ENCODE results near the gene MYOM1. TPM values are rescaled to one million over a fixed set of nuclear protein-coding genes. Genes with fewer than 3 reads are reported as not detected.

MYOM1 gene
- total RNA-seq, 1 donor from 2014 or later, result 4.9 TPM

DNA sequence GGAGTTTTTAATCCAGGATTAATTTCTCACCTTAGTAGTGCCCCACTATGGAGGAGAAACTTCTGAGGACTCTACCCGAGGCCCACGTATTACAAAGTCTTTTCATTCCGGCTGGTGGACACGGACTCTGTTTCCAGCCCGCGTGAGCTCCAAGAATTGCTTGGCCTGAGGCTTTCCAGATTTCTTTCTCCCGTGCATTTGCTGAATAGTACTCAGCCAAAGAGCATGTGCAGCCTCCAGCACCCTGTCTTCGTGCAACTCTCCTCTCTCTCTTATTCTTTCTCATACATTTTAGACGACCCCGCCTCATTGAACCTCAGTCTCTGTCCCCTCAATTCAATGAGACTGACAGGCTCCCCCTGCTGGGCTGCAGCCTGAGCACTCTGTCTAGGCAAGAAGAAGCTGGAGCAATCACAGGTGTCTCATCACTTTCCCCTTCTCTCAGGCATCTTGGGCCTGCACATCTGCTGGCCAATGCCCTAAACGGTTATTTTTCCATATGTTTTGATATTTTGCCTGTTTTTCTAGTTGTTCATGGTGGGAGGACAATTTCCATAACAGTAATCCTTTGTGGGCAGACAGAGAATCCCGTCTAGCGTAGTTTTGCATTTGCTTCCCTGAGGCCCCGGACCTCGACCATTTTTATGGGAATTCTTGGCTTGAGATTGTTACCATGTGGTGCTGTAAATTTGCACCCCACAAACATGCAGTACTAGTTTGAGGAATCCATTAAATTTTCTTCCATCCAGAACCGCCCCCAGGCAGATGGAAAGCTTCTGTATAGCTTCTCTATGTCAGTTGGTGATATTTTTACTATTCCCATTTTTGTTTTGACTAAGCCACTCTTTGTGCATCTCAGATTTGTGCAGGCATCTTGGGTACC lies 156.7 kb downstream of the MYOM1 start:
- CTCF ChIA-PET, result interaction anchor here (0.6 to 4.4 kb wide), 31 partner anchors 9 to 604 kb away, joined by 3 to 71 read pairs (median 4); partner anchors contain the start of gene MYL12A
- POLR2A ChIA-PET, result interaction anchor here (0.6 to 1.8 kb wide), 4 partner anchors 9 to 183 kb away, joined by 3 to 6 read pairs (median 4); no protein-coding TSS in a partner anchor

DNA sequence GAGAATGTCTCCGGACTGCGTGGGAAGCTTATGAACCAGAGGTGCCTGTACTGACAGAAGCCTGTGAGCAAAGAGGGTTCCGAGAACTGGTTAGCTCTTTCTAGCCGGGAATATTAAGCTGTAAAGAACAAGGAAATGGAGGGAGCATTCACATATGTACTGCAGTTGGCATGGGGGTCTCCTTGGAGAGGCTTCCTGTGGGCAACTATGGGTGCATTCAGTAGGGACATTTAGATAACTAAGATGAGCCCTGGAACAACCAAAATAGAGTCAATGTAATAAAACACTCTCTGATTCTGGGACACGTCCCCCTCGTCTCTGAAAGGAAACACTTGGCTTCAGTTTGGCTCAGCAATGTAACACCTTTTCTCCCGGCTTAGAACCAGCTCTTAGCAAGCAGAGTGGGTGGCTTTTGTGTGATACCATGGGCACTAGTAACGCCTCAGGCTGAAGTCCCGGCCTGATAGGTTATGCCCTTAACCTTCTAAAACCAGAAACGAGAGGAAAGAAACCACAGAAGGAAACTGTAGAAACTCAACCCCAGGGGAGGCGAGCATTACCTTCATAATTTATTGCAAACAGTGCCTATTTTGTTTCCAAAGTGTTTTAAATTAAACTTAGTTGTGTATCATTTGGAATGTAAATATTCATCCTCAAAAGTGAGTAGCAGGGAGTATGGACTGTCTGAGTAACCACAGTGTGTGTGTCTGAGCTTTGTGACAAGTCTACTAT lies 158.0 kb downstream of the MYOM1 start:
- POLR2A ChIA-PET, result interaction anchor here (1.0 to 1.8 kb wide), 2 partner anchors 8 to 184 kb away, joined by 3 to 6 read pairs; no protein-coding TSS in a partner anchor

More for the DNA sequence above, 156.7 kb downstream of the MYOM1 start:
- ATAC-seq (ENCODE audit: low read depth) (peak; percentile 59), DNase-seq (peak; percentile 29)
- Mint-ChIP-seq H3K4me1 (peaks cover 49% of the 10 kb centered on the region), H3K9me3 (no peaks in the 10 kb centered on the region), H3K4me3 (no peak overlapping the region), H3K27ac (no peak overlapping the region), H3K27me3 (no peaks in the 10 kb centered on the region), H3K36me3 (ENCODE audit: low read depth) (no peaks in the 10 kb centered on the region)
- intact Hi-C loops (cut with micrococcal nuclease), result loop anchor here (1.0 kb wide), 4 partner anchors 50 to 183 kb away; partner anchors contain the start of gene LPIN2
- TF ChIP-seq, protein P1, sequence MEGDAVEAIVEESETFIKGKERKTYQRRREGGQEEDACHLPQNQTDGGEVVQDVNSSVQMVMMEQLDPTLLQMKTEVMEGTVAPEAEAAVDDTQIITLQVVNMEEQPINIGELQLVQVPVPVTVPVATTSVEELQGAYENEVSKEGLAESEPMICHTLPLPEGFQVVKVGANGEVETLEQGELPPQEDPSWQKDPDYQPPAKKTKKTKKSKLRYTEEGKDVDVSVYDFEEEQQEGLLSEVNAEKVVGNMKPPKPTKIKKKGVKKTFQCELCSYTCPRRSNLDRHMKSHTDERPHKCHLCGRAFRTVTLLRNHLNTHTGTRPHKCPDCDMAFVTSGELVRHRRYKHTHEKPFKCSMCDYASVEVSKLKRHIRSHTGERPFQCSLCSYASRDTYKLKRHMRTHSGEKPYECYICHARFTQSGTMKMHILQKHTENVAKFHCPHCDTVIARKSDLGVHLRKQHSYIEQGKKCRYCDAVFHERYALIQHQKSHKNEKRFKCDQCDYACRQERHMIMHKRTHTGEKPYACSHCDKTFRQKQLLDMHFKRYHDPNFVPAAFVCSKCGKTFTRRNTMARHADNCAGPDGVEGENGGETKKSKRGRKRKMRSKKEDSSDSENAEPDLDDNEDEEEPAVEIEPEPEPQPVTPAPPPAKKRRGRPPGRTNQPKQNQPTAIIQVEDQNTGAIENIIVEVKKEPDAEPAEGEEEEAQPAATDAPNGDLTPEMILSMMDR (IDR thresholded peaks at IDR 0.05), result no peak

DNA sequence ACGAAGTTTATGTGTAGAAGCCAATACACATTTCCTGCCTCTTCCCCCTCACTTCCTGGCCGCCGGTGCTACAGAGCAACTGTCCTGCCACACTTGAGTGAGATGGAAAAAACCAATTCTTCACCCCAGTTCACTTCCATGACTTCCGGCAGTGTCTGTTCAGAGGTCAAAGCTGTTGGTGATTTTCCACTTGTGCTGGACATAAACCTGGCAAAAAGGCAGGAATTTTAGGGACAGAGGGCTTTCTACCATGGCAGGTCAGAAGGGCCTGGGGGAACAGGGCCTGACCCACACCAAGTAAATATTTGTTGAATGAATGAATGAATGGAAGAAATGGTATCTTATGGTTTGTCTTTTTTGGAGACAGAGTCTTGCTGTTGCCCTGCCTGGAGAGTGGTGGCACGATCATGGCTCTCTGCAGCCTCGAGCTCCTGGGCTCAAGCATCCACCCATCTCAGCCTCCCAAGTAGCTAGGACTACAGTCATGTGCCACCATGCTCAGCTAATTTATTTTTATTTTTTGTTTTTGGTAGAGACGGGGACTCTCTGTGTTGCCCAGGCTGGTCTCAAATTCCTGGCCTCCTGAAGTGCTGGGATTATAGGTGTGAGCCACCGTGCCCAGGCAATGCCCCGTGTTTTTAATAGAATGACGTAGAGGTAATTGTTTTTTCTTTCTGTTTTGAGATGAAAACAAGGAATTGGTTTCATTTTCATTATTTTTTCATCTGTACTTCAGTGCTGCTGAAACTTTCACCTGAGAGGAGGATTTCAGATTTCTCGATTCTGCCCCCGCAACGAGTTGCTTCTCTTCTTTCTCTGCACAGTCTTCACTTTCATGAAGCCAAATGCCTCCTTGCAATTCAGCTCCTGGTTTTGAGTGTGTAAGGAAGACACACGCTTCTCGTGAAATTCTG lies 158.8 kb downstream of the MYOM1 start:
- H3K27me3 Mint-ChIP-seq, result no peaks in the 10 kb centered on the region
- no peaks in the 10 kb centered on the region for H3K9me3 Mint-ChIP-seq
- DNase-seq (no peak), ATAC-seq (ENCODE audit: low read depth) (no peak)
- peak overlapping the region; percentile 63 for H3K27ac Mint-ChIP-seq
- CTCF ChIA-PET, result interaction anchor here (1.0 to 4.4 kb wide), 8 partner anchors 15 to 185 kb away, joined by 3 to 71 read pairs (median 11); partner anchors contain the start of gene MYL12A
- TF ChIP-seq, protein P1 (IDR thresholded peaks at IDR 0.05), result no peak
- peak overlapping the region; percentile 50 for H3K4me3 Mint-ChIP-seq
- no peaks in the 10 kb centered on the region for H3K36me3 Mint-ChIP-seq (ENCODE audit: low read depth)
- peaks cover 43% of the 10 kb centered on the region for H3K4me1 Mint-ChIP-seq
- intact Hi-C loops (cut with micrococcal nuclease), result no loop called here
- POLR2A ChIA-PET, result interaction anchor here (0.6 kb wide), 1 partner anchor 155 kb away, joined by 9 read pairs; no protein-coding TSS in a partner anchor

More for the DNA sequence above, 158.0 kb downstream of the MYOM1 start:
- CTCF ChIA-PET, result interaction anchor here (0.6 to 4.4 kb wide), 23 partner anchors 10 to 605 kb away, joined by 3 to 71 read pairs (median 4); partner anchors contain the start of gene MYL12A
- Mint-ChIP-seq H3K27me3 (no peaks in the 10 kb centered on the region), H3K36me3 (ENCODE audit: low read depth) (no peaks in the 10 kb centered on the region), H3K9me3 (no peaks in the 10 kb centered on the region), H3K27ac (peak overlapping the region; percentile 71), H3K4me1 (peaks cover 43% of the 10 kb centered on the region), H3K4me3 (peak overlapping the region; percentile 50)
- TF ChIP-seq, protein P1 (IDR thresholded peaks at IDR 0.05), result no peak
- intact Hi-C loops (cut with micrococcal nuclease), result no loop called here
- ATAC-seq (ENCODE audit: low read depth) (peak; percentile 54), DNase-seq (no peak)

DNA sequence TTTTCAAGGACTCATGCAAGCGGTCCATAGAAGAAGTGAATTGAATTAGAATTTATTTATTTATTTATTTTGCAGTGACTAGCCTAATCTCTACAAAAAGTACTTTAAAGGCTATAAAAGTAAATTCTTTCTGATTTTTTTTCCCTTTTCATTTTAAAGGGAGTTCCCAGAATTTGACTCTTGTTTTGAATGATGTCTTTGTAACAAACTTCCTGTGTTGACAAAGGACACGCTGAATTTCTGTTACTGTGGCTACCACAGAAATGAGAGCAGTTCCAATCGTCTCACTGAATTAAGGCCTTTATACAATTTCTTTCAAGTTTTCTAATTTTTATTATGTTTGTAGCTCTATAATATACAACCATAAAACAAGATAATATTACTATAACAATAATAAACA lies 160.5 kb downstream of the MYOM1 start:
- H3K36me3 Mint-ChIP-seq (ENCODE audit: low read depth), result no peaks in the 10 kb centered on the region
- H3K4me3 Mint-ChIP-seq, result no peak overlapping the region

More for the DNA sequence above, 160.5 kb downstream of the MYOM1 start:
- H3K4me1 Mint-ChIP-seq, result peaks cover 43% of the 10 kb centered on the region
- peaks cover under 1% of the 10 kb centered on the region for H3K27me3 Mint-ChIP-seq
- ATAC-seq (ENCODE audit: low read depth) (no peak), DNase-seq (no peak)
- TF ChIP-seq, protein P1 (IDR thresholded peaks at IDR 0.05), result no peak
- H3K27ac Mint-ChIP-seq, result no peak overlapping the region
- intact Hi-C loops (cut with micrococcal nuclease), result no loop called here
- no peaks in the 10 kb centered on the region for H3K9me3 Mint-ChIP-seq
- ChIA-PET CTCF (interaction anchor here (0.9 kb wide), 2 partner anchors 65 to 74 kb away, joined by 3 to 4 read pairs; no protein-coding TSS in a partner anchor), POLR2A (no interaction called here)
